Osteoblast (primary cell): ENCODE data around the gene TCEAL7. TPM values are rescaled to one million over a fixed set of nuclear protein-coding genes. Genes with fewer than 3 reads are reported as not detected.
"Not testable (repeated sequence)": the region's sequence is repeated elsewhere in the genome, so short reads cannot be mapped to it uniquely, and the experiment has no call there.

Source experiments
- DNase-seq: peaks from one replicate; pipeline ENCODE4 v3.0.0; 2011; ENCODE audit warnings: low spot score, mixed read lengths; ENCODE audit not compliant: insufficient read length; ENCODE audit errors: missing footprints
- H2AFZ ChIP-seq: 2 replicates; pipeline ENCODE4 v1.6.0; 2011; ENCODE audit warnings: mild to moderate bottlenecking, low read length
- H3K27ac ChIP-seq: 2 replicates; pipeline ENCODE4 v1.5.1; 2011; ENCODE audit warnings: mild to moderate bottlenecking, low read depth, low read length, moderate library complexity
- H3K27me3 ChIP-seq: 2 replicates; pipeline ENCODE4 v1.6.0; 2012; ENCODE audit warnings: mild to moderate bottlenecking, control low read depth, inconsistent platforms, low read length, moderate library complexity; ENCODE audit not compliant: insufficient read depth
- H3K36me3 ChIP-seq: 2 replicates; pipeline ENCODE4 v1.5.1; 2011; ENCODE audit warnings: mild to moderate bottlenecking, low read length, control low read depth, moderate library complexity; ENCODE audit not compliant: insufficient read depth
- H3K4me1 ChIP-seq: 2 replicates; pipeline ENCODE4 v1.5.1; 2011; ENCODE audit warnings: mild to moderate bottlenecking, low read length, control low read depth, moderate library complexity; ENCODE audit not compliant: insufficient read depth
- H3K4me2 ChIP-seq: 2 replicates; pipeline ENCODE4 v1.6.0; 2011; ENCODE audit warnings: mild to moderate bottlenecking, low read length; ENCODE audit not compliant: insufficient read depth
- H3K4me3 ChIP-seq: fragments of 200-600 bp; sonication (generic); 3 replicates; pipeline ENCODE4 v1.5.1; 2012; ENCODE audit warnings: mild to moderate bottlenecking, low read length, inconsistent platforms; ENCODE audit not compliant: insufficient read depth
- H3K79me2 ChIP-seq: 2 replicates; pipeline ENCODE4 v1.6.0; 2012; ENCODE audit warnings: mild to moderate bottlenecking, low read length, control low read depth, inconsistent platforms; ENCODE audit not compliant: insufficient read depth
- H3K9me3 ChIP-seq: 2 replicates; pipeline ENCODE4 v1.5.1; 2011; ENCODE audit warnings: low read depth, low read length, control low read depth
- H4K20me1 ChIP-seq: 2 replicates; pipeline ENCODE4 v1.6.0; 2012; ENCODE audit warnings: mild to moderate bottlenecking, low read length, control low read depth; ENCODE audit not compliant: insufficient read depth
- total RNA-seq: library from RNA; depleted of rRNA; stranded (reverse); fragments of >200 nt; gene quantifications from 2 replicates; pipeline ENCODE4 v1.2.3, GENCODE V29; 2012
- TF ChIP-seq, protein P1 (sequence below): IDR thresholded peaks from 2 replicates; pipeline ENCODE4 v1.5.1; 2011; ENCODE audit warnings: mild to moderate bottlenecking, low read depth, low read length, moderate library complexity; ENCODE audit errors: extremely low read depth

TCEAL7 gene
- total RNA-seq, 1 donor: 6.5 TPM

DNA sequence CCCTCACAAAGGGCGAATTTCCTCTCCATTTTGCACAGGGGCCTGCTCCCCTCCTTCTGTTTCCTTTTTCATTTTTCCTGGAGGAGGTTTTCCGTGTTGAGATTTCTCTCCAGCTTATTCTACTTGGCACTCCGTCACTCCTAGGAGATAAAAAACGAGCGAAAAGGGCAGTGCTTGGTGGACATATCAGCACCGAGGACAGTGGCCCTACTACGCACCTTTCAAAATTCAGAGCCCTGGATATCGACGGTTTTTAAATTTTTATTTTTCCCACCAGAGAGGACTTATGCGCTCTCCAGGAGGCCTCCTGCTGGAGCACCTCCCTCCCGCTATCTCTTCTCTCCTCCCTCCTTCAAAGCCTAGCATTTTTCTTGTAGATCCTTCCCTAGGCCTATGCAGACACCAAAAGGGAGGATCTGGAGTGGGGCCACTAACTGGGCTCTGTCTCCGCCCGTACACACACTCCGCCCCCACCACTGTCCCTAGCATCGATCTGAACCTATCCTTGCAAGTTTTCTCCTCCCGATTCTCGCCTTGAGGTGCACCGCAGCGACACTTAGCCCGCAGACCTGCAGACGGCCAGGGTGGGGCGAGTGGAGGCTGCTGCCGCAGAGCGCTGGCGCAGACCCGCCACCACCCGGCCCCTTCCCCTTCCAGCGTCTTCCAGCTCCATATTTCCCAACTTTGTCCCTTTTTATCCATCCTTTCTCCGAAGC lies 17.8 kb downstream of the TCEAL7 start:
- H2AFZ ChIP-seq: no peak overlapping the region

DNA sequence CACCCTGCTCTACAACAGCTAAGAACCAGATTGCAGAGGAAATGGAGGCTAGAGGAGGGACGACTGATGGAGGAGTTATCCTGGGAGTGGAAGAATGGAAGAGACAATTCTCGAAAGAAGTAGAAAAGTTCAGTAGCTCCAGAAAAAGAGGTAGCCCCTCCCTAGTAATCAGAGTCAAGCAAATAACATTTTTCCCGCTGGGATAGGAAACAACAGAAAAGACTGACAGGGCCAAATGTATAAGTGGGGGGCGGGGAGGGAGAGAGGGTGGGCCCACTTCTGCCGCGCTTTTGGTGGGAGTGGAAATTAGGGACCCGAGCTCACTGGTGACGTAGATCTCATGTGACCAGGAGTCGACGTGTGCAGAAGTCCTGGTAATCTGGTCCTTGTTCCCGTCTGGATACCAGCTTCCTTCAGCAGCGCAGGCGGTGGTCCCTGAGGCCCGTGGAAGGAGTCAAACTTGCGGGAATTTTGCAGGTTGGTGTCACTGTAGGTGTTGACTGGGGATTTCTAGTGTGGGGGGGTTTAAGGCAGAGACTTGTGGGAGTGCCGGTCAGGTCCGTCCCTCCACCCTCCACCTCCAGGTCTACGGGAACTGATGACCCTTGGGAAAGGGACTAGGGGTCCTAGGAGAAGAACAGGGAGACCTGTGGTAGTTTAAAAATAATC lies 26.2 kb downstream of the TCEAL7 start, which contains the start of gene TCEAL9:
Gene TCEAL9, plus strand, starts transcription at position 377 of the 669 bp plus-strand sequence. CDS start 1,179 bp downstream, outside the sequence.
- peak within 1 kb of the TSS; percentile 86 for H3K4me3 ChIP-seq
- DNase-seq: peak; percentile 69
- peak within 1 kb of the TSS; percentile 97 for H3K27ac ChIP-seq
- no peaks in the 10 kb centered on the region for H3K9me3 ChIP-seq
- TF ChIP-seq, protein P1, sequence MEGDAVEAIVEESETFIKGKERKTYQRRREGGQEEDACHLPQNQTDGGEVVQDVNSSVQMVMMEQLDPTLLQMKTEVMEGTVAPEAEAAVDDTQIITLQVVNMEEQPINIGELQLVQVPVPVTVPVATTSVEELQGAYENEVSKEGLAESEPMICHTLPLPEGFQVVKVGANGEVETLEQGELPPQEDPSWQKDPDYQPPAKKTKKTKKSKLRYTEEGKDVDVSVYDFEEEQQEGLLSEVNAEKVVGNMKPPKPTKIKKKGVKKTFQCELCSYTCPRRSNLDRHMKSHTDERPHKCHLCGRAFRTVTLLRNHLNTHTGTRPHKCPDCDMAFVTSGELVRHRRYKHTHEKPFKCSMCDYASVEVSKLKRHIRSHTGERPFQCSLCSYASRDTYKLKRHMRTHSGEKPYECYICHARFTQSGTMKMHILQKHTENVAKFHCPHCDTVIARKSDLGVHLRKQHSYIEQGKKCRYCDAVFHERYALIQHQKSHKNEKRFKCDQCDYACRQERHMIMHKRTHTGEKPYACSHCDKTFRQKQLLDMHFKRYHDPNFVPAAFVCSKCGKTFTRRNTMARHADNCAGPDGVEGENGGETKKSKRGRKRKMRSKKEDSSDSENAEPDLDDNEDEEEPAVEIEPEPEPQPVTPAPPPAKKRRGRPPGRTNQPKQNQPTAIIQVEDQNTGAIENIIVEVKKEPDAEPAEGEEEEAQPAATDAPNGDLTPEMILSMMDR: no peak
- H2AFZ ChIP-seq: peak within 1 kb of the TSS; percentile 83
- H3K36me3 ChIP-seq: no peaks in the 10 kb centered on the region
- H3K27me3 ChIP-seq: no peaks in the 10 kb centered on the region
- no peaks in the 10 kb centered on the region for H4K20me1 ChIP-seq
- H3K4me2 ChIP-seq: peak within 1 kb of the TSS; percentile 52
- peaks cover 22% of the 10 kb centered on the region for H3K79me2 ChIP-seq
- H3K4me1 ChIP-seq: no peaks in the 10 kb centered on the region

More for the DNA sequence above, 17.8 kb downstream of the TCEAL7 start:
- Histone ChIP-seq H3K27ac (no peak overlapping the region), H3K79me2 (no peaks in the 10 kb centered on the region), H3K36me3 (no peaks in the 10 kb centered on the region), H3K9me3 (no peaks in the 10 kb centered on the region), H3K4me2 (peak overlapping the region; percentile 25), H3K4me3 (no peak overlapping the region), H3K27me3 (peaks cover 8% of the 10 kb centered on the region), H4K20me1 (no peaks in the 10 kb centered on the region), H3K4me1 (no peaks in the 10 kb centered on the region)
- TF ChIP-seq, protein P1: no peak
- no peak for DNase-seq

DNA sequence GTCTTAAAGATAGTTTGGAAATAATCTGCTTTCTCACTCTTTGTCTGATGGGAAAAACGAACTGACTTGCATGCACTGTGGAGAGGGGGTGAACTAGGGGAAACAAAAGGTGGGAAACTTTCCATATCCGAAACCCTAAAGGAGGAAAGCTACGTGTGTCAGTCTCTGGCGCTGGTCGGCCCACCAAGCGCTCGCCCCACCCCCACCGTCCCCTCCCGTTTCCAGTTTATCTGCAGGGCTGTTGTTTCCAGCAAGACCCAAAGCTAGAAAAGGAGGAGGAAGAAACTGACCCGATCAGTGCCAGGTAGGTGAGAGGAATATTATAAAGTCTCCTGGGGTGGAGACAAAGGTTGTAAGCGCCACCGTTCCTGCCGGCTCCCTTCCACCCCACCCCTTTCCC lies 26.8 kb downstream of the TCEAL7 start:
- Histone ChIP-seq H3K4me2 (peak overlapping the region; percentile 52), H3K4me3 (peak overlapping the region; percentile 86), H3K4me1 (no peaks in the 10 kb centered on the region), H3K79me2 (peaks cover 22% of the 10 kb centered on the region), H3K36me3 (no peaks in the 10 kb centered on the region), H3K27me3 (no peaks in the 10 kb centered on the region), H3K27ac (peak overlapping the region; percentile 97), H4K20me1 (no peaks in the 10 kb centered on the region), H3K9me3 (no peaks in the 10 kb centered on the region), H2AFZ (no peak overlapping the region)
- no peak for DNase-seq
- TF ChIP-seq, protein P1: no peak

DNA sequence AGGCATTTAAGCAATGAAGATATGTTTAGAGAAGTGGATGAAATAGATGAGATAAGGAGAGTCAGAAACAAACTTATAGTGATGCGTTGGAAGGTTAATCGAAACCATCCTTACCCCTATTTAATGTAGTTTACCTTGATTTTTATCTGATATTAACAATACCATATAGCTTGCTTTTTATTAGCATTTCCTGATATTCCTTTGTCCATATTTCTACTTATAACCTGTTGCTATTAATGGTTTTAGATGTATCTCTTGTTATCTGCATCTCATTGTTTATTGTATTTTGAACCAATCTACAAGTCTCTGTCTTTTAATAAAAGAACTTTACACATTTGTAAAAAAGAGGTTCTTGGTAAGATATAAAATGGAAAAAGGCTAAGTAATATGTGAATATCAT lies 27.8 kb downstream of the TCEAL7 start:
- no peak for DNase-seq
- no peaks in the 10 kb centered on the region for H4K20me1 ChIP-seq
- H3K4me1 ChIP-seq: no peaks in the 10 kb centered on the region
- H3K36me3 ChIP-seq: no peaks in the 10 kb centered on the region
- peak overlapping the region; percentile 86 for H3K4me3 ChIP-seq
- no peaks in the 10 kb centered on the region for H3K27me3 ChIP-seq
- TF ChIP-seq, protein P1: no peak
- no peak overlapping the region for H3K27ac ChIP-seq
- peaks cover 22% of the 10 kb centered on the region for H3K79me2 ChIP-seq
- peak overlapping the region; percentile 52 for H3K4me2 ChIP-seq
- no peaks in the 10 kb centered on the region for H3K9me3 ChIP-seq
- no peak overlapping the region for H2AFZ ChIP-seq

DNA sequence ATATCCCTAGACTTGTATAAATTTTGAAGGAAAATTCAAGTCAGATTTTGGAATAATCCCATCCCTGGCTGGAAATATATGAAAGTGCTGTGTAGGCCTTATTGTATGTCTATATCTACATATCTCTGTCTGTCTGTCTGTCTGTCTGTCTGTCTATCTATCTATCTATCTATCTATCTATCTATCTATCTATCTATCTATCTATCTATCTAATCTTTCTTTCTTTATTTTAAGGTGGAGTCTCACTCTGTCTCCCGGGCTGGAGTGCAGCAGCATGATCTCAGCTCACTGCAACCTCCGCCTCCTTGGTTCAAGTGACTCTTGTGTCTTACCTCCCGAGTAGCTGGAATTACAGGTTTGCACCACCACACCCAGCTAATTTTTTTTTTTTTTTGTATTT lies 29.6 kb downstream of the TCEAL7 start:
- not testable (repeated sequence) for H2AFZ ChIP-seq, H3K27ac ChIP-seq, H3K27me3 ChIP-seq, H4K20me1 ChIP-seq, H3K4me2 ChIP-seq, H3K4me1 ChIP-seq, DNase-seq, H3K4me3 ChIP-seq, H3K9me3 ChIP-seq, H3K36me3 ChIP-seq
- peaks cover 22% of the 10 kb centered on the region for H3K79me2 ChIP-seq
